Panc1 (cell line): ENCODE measurements around the gene TPI1.

Source experiments
- TF ChIP-seq, protein P1 (sequence below): fragments of 450-650 bp; IDR thresholded peaks from 2 replicates; pipeline ENCODE4 v1.5.1; 2017; ENCODE audit warnings: mild to moderate bottlenecking
- TF ChIP-seq, protein P2 (sequence below), 2 experiments: IDR thresholded peaks; 2 replicates each; pipeline ENCODE4 v1.6.1; 2011 to 2012; ENCODE audit warnings: low read depth in 2 of 2, control low read depth in 1 of 2, low read length in 1 of 2, mild to moderate bottlenecking in 1 of 2, moderate library complexity in 1 of 2; ENCODE audit not compliant: insufficient read depth in 1 of 2

DNA sequence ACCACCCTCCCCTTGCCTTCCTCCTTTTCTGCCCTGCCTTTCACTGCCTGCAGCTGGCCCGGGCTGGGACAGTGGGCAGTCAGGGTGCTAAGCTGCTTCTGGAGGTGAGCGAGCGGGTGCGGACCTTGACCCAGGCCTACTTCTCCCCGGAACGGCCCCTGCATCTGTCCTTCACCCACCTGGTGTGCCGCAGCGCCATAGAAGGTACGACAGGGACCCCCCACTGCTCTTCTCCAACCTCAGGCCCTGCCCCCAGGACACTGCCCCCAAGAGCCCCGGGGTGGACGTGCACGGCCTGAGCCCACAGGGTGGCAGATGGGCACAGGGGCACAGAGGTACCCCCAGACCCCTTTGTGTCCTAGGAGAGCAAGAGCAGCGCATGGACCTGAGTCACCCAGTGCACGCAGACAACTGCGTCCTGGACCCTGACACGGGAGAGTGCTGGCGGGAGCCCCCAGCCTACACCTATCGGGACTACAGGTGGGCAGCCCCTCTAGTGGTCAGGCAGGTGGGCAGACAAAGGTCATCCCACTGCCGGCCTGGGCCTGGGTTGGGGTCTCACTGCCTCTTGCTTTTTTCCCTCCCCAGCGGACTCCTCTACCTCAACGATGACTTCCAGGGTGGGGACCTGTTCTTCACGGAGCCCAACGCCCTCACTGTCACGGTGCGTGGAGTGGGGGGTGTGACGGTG is 29.8 kb upstream of the TPI1 start:
- TF ChIP-seq, protein P1, sequence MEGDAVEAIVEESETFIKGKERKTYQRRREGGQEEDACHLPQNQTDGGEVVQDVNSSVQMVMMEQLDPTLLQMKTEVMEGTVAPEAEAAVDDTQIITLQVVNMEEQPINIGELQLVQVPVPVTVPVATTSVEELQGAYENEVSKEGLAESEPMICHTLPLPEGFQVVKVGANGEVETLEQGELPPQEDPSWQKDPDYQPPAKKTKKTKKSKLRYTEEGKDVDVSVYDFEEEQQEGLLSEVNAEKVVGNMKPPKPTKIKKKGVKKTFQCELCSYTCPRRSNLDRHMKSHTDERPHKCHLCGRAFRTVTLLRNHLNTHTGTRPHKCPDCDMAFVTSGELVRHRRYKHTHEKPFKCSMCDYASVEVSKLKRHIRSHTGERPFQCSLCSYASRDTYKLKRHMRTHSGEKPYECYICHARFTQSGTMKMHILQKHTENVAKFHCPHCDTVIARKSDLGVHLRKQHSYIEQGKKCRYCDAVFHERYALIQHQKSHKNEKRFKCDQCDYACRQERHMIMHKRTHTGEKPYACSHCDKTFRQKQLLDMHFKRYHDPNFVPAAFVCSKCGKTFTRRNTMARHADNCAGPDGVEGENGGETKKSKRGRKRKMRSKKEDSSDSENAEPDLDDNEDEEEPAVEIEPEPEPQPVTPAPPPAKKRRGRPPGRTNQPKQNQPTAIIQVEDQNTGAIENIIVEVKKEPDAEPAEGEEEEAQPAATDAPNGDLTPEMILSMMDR = no peak
- TF ChIP-seq, protein P2, sequence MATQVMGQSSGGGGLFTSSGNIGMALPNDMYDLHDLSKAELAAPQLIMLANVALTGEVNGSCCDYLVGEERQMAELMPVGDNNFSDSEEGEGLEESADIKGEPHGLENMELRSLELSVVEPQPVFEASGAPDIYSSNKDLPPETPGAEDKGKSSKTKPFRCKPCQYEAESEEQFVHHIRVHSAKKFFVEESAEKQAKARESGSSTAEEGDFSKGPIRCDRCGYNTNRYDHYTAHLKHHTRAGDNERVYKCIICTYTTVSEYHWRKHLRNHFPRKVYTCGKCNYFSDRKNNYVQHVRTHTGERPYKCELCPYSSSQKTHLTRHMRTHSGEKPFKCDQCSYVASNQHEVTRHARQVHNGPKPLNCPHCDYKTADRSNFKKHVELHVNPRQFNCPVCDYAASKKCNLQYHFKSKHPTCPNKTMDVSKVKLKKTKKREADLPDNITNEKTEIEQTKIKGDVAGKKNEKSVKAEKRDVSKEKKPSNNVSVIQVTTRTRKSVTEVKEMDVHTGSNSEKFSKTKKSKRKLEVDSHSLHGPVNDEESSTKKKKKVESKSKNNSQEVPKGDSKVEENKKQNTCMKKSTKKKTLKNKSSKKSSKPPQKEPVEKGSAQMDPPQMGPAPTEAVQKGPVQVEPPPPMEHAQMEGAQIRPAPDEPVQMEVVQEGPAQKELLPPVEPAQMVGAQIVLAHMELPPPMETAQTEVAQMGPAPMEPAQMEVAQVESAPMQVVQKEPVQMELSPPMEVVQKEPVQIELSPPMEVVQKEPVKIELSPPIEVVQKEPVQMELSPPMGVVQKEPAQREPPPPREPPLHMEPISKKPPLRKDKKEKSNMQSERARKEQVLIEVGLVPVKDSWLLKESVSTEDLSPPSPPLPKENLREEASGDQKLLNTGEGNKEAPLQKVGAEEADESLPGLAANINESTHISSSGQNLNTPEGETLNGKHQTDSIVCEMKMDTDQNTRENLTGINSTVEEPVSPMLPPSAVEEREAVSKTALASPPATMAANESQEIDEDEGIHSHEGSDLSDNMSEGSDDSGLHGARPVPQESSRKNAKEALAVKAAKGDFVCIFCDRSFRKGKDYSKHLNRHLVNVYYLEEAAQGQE (IDR thresholded peaks at IDR 0.05; ENCODE audit: insufficient read depth in 1 of 2, low read depth in 2 of 2, low read length in 1 of 2) = no peak
